Iris pigment epithelial cell (primary cell): ENCODE measurements around the gene TRPC6.
"Not testable (repeated sequence)": the region's sequence is repeated elsewhere in the genome, so short reads cannot be mapped to it uniquely, and the experiment has no call there.

Experiments used
- DNase-seq: peaks from one replicate; pipeline ENCODE4 v3.0.0-alpha.2; 2011; ENCODE audit warnings: low read depth

TRPC6 gene

DNA sequence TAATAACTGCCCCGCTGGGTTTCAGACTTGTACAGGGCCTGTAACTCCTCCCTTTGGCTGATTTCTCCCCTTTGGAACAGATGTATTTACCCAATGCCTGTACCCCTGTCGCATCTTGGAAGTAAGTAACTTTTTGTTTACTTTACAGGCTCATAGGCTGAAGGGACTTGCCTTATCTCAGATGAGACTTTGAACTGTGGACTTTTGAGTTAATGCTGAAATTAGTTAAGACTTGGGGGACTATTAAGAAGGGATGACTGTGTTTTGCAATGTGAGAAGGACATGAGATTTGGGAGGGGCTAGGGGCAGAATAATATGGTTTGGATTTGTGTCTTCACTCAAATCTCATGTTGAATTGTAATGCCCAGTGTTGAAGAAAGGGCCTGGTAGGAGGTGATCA is 62.0 kb downstream of the TRPC6 start:
- DNase-seq, result no peak

DNA sequence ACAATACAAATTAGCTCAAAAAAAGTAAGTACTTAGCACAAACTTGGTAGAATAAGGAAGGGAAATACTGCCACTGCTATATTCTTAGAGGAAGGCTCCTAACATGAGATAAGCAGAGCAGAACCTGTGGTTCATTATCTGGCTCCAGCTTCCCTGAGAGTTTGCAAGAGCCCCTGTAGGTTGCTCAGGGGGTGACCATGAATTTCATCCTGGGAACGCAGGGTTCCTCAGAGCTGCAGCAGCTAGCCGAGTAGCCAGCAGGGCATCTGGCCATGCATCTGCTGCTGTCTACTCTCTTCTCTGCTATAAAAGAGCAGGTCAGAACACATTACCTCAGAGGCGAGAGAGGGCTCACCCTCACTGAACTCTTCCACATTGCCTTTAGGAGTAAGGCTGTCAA is 67.3 kb downstream of the TRPC6 start:
- no peak for DNase-seq

DNA sequence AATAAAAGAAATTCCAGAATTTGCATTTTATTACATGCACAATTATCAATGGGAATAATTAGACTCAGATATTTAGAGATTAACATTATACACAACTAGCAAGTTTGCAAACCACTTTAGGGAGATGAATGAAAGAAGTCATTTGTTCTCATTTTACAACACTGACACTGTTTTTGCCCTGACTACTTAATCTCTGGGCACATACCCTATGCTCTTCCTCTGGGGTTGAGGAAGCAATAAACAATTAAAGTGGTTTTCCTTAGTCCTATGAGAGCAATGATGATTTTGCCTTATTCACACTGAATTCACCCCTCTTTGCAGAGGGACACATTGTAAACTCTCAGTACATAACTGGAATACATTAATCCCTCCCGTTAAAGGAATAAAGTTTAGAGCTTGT is 72.7 kb downstream of the TRPC6 start:
- no peak for DNase-seq

DNA sequence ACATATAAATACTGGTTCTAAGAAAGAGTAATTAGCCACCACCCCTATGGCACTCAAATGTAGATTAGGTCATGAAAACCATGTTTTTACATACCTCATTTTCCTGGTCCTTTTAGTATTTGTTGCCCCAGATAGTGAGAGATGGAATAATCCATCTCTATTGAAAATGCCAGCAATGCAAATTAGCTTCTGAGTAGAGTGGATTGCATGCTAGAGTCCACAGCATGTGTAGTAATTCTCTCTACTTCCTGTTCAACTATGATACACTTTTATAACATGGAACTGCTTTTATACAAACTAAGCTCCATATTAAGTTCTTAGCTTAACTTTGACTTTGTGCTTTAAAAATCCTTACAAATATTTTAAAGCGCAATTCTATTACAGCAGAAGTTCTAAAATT is 73.2 kb downstream of the TRPC6 start:
- DNase-seq, result no peak

DNA sequence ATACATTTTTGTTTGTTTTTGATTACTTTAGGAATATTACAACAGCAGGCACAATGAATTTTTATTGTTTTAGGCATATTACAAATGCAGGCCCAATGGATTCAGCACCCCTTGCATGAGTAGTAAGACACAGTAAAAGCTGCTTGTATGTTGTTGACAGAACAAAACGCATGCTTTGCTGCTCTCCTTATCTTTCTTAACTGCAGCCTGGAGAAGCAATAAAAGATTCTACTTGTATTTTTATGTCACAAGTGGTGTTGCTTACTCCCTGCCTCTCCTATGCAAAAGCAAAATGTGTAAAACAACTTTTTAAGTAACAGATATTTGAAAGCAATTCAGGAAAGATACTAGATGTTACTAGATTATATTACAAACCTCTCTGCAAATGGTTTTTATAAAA is 73.9 kb downstream of the TRPC6 start:
- DNase-seq, result no peak

DNA sequence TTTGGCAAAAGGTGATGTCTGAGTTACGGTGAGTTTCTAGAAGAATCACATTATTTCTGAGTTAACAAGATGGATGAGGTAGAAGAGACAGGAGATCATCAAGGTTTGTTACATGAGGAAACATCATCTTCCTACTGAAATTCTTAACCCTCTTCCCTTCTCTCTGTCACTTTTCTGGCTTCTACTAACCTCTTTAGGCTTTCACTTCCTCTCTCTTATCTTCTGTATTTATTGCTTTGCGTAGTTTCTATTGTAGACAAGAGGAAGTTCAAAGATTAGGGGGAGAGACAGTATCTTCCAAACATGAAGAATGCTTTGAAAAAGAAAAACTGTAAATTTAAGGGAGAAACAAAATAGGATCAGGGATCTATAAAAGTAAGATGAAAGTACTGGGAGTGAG is 75.4 kb downstream of the TRPC6 start:
- no peak for DNase-seq

DNA sequence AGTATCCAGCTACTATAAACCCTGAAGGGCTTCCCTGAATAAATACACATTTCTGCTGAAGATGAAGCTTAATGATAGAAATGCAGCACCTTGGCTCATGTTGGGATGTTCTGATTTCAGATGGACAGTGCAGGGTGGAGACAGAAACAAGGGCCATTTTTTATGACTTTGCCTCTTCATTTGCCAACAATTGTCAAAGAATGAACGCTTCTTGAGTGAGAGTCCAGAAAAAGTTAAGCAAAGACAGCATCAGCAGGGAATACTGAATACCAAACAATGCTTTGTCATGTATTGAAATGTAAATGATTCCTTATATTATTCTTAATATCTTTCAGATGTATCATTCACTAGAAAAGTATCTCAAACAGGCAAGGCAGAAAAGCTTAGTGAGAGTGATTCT is 84.9 kb downstream of the TRPC6 start:
- DNase-seq, result no peak

DNA sequence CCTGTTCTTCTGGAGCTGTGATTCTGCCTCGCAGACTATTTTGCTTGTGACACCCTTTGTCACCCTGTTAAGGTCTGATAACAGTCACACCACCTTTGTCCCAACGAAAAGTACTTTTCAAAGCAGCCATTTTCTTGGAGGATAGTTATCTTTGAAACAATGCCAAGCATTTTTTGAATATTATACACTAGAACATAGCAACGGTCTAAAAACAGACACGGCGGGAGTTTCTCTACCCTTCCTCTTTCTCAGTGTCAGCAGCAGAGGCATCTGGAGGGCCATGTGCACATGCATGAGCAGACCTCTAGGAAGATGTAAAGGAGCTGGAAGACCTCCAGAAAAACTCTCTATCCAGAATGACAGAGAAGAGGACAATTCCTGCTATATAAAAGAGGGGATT is 86.5 kb downstream of the TRPC6 start:
- DNase-seq, result no peak

DNA sequence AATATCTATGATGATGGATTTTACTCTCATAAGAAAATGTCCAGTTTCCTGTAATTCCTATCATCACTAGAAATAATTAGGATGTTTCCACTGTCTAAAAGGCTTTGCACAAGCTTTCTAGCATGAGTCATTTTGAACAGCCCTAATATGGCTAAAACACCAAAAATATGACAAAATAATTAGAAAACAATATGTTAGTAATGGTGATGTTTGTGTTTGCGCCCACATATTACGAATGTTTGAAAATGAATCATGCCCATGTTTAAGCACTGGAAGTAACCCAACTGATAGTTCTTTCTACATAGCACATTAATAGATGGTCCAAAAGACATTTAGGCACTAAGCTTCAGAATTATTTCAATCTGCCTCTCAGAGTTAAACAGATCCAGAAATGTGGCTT is 96.0 kb downstream of the TRPC6 start:
- peak; percentile 28 for DNase-seq

DNA sequence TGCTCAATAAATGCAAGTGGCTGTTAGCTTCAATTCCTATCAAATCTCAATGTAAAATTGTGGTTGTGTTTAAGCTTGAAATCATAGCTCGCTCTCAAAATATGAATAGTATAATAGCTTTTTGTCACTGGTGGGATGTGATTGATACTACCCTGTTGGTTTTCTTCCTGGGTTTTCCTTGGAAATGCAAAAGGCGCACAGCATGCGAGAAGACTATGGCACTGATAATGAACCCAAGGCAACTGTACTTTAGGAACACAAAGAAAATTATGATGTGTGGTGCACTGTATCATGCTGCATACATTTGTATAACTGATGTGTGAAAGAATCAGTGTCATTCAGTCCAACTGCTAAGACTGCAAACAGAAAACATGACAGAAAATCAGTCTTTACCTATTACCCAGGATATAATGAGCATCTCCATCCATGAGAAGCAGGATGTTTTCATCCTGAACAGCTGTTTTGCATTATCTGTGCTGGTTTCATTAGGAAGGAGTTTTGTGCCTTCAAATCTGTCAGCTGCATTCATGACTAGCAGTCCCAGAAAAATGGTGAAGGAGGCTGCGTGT is 101.2 kb downstream of the TRPC6 start:
- no peak for DNase-seq

DNA sequence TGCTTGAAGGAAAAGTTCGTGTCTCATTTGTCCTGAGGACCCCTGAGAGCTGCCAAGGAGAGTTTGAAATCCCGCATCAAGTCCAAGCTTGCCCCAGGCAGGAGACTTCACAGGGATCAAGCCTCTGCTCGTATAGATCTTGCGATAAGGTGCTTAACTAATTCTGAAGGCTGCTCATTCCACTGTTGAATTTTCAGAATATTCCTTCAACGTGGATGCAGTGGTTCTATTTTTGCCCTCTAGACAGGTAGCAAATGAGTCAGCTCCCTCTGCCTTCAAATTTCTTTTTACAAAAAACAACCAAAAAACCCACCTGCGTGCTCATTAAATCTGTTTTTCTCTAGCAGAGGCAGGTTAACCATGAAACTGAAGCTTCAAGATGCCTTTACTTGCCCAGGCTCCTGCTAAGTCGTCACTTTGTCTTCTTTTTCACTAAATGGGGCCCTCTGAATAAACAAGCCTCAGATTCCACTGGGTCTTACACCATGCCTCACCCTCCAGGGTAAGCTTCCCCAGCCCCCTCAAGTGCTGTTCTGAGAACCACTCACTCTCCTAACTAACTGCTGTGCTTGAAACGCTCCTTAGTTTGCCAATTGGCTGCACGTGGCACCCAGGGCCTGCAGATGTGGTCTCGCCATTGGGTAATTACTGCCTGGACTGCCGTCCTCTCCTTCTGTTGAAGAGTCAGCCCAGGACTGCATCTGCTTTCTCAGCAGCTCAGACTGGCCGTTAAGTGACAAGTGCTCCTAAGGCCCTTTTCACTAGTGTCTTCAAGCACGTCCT is 105.0 kb downstream of the TRPC6 start:
- DNase-seq, result no peak

DNA sequence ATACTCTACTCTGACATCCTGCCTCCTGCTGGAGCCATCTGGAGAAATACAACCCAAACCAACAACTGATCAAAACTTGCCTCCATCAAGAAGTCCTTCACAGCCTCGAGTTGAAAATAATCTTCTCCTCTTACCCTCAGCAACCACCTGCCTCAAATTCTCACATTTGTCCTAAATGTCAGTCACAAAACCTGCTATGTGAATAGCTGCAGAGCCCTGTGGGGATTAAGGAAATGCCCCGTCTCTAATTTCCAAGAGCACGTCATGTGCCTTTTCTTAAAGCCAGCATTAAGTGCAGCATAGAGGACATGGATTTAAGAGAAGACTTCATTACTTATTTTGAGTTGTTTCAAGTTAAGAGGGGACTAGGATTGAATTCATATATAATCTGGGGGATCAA is 105.9 kb downstream of the TRPC6 start:
- no peak for DNase-seq

DNA sequence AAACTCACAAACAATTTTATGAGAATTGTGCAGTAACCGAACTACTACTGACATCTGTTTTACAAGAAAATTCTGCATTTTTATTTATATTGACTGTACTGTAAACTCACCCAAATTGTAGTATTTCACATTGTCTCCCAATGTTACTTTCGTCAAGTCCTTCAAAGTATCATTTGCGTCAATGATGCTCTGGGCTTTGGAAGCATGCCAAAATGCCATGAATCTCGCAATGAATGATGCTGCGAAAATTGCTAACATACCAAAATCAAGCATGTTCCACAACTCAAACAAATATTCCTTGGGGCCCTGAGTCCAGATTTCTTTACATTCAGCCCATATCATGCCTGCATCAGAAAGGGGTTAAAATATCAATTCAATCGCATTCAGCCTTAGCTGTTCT is 107.6 kb downstream of the TRPC6 start:
- DNase-seq, result no peak

DNA sequence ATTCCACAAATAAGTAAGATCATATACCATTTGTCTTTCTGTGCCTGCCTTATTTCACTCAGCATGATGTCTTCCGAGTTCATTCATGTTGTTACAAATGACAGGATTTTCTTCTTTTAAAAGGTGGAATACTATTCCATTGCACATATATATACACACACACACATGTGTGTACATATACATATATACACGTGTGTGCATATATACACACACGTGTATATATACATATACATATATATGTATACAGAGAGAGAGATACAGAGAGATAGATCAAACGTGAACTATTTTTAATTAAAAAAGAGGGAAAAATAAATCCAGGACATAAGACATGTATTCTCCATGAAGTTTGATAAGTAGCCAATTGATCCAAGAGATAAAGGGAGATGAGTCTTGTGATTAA is 108.1 kb downstream of the TRPC6 start:
- no peak for DNase-seq

DNA sequence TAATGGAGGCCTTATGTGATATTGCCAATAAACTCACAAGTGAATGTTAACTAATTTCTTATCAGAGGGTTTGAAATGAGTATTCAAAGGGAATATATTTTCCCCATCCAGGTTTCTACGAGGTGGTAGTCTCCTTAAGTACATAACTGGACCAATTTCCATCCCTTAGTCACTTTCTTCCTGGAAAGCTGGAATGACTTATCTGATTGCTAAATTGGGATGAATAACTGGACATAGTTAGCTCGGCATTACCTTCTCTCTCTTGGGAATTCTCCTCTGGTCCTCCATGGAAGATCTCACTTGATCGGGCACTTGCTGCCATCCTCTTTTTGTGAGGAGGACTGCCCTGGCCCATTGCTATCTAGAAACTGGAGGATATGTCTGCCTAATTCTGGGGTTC is 109.1 kb downstream of the TRPC6 start:
- no peak for DNase-seq

DNA sequence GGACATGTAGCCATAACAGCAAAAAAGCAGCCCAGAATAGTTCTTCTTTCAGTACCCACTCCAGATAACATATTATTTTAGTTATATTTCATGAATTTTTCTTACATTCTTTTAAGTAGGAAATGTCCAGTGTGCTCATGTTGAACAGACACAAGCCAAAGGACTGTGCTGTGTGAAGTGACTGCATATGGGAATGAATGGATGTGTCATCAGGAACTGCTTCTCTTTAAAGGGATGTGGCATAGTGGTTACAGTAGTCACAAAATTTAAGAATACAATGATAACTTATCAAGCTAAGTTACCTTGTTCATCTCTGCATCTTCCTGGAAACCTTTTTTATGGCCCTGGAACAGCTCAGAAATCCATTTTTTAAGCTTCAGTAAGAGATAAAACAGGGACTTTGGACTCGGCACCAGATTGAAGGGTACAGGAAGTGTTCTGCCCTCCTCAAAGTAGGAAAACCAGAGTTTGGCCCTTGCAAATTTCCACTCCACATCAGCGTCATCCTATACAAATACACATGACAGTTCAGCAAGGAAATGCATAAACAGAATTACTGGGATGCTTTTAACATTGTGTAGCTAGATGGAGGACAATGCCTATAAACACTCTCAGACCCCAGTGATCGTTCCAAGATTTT is 112.8 kb downstream of the TRPC6 start:
- no peak for DNase-seq

DNA sequence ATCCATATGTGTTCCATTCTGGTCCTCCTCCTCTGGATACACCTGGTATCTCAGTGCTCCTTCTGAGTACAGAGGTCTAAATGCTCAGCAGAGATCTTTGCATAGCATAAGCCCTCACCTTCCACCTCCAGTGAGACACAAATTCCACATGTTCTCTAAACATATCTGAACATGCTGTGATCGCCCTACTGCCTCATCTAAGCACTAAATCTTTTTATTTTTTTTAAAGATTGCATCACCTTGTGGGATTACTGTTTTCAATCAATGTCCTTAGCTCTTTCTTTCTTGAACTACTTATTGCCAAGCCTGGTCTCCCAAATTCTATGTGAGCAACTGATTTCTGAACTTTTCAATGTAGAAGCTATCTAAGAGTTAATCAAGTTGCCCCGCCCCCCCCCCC is 113.4 kb downstream of the TRPC6 start:
- no peak for DNase-seq

DNA sequence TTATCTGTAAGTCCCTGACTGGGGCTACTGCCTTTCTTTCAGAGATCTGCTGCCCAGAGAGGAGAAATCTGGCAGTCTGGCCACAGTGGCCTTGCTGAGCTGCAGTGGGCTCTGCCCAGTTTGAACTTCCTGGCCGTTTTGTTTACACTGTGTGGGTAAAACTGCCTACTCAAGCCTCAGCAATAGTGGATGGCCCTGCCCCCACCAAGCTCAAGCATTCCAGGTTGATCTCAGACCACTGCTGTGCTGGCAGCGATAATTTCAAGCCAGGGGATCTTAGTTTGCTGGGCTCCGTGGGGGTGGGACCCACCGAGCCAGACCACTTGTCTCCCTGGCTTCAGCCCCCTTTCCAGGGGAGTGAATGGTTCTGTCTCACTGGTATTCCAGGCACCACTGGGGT is 117.5 kb downstream of the TRPC6 start:
- DNase-seq, result no peak

DNA sequence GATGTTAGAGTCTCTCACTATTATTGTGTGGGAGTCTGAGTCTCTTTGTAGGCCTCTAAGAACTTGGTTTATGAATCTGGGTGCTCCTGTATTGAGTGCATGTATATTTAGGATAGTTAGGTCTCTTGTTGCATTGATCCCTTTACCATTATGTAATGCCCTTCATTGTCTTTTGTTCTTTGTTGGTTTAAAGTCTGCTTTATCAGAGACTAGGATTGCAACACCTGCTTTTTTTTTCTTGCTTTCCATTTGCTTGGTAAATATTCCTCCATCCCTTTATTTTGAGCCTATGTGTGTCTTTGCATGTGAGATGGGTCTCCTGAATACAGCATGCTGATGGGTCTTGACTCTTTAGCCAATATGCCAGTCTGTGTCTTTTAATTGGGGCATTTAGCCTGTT is 119.4 kb downstream of the TRPC6 start:
- not testable (repeated sequence) for DNase-seq

DNA sequence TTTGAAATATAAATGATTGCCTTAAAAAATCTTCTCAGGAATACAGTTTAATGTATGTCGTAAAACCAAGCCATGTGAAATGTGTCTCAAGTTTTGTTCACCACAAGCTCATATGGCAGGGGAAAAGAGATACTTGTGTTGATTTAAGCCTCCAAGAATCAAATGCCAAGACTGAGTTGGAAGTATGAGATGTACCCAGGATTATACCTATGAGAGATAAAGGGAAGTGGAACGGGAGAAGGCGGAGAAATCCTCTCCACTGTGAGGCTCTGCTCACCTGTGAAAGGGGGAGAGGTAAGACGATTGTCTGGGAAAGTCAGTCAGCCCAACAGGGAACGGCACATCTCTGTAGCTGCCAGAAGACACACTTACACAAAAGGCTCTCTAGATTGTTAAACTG is 124.8 kb downstream of the TRPC6 start:
- DNase-seq, result no peak

DNA sequence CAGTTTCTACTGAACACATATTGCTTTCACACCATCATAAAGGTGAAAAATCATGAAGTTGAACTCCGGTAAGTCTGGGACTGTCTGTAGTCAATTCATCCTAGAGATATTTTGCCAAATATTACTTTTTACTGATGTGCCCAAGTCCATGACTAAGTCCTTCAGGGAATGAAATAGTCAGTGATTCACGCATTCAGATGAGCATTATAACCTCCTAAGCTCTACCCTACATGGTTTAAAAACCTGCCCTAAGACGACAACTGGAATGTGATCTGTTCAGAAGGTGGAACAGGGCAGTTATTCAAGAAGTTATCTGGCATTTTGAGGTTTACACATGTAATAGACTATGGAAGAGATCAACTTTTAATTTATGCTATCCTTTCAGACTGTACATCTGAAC is 125.6 kb downstream of the TRPC6 start:
- peak; percentile 29 for DNase-seq

DNA sequence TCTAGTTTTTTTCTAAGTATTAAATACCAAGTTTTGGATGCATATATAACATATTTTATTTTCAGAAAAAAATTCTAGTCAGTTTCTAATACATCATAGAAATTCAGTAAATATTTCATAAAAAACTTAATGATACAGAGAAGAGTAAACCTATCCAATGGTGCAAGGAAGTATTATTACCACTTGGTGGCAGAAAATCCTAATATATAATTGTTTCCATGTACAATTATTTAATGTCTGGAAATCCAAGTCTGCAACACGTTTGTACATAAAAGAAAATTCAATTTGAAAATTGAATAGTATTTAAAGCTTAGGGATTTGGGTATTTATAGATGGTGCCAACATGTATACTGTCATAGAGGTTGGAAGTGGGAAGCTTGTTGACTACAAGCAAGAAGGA is 127.0 kb downstream of the TRPC6 start:
- DNase-seq, result peak; percentile 21

DNA sequence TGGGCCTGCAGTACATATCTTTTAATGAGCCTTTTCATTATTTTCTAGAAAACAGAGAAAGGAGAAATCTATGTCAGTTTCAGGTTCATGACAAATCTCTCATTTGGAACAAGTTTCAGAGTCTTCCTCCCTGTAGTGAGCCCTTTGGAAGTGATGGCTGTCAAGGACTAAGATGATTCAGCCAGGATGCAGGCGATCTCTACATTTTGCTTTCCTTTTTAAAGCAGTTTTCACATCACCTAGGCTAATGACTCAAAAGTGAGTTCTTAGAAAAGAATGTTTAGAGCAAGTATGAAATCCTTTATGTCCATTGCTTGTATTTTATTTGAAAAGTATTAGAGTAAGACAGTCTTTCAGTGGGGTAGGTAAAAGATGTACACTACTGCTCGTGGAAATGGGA is 130.1 kb downstream of the TRPC6 start:
- peak; percentile 24 for DNase-seq
